GM21825 (cell line): ENCODE measurements around the gene NKIRAS1.
"Not testable (repeated sequence)": the region's sequence is repeated elsewhere in the genome, so short reads cannot be mapped to it uniquely, and the experiment has no call there.

ENCODE experiments used
- ATAC-seq: cut with Tn5 transposase; IDR thresholded peaks from one replicate; pipeline ENCODE4 v1.9.1; 2021; ENCODE audit warnings: mild to moderate bottlenecking, moderate library complexity; ENCODE audit not compliant: unreplicated experiment

The NKIRAS1 gene

DNA sequence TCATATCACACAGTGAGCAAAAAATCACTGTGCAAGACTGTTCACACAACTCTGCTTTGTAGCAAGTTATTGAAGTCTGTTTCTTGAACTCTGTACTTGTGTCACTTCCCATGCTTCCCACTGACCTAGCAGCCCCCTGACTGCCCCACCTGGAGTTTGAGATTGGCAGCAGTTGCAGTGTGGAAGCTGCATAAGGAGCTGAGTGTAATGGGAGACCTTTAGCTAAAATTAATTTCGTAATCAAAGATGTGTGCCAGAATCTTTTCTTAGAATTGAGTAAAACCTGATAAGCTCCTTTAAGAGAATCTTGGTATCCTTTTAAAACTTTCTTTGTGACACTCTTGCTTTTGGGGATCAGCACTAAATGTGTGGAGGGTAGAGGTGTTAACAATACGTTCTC is 42.8 kb downstream of the NKIRAS1 start:
- no peak for ATAC-seq

GRCh38 chr3:23872330-23872729 is 44.5 kb downstream of the NKIRAS1 start:
- no peak for ATAC-seq

DNA sequence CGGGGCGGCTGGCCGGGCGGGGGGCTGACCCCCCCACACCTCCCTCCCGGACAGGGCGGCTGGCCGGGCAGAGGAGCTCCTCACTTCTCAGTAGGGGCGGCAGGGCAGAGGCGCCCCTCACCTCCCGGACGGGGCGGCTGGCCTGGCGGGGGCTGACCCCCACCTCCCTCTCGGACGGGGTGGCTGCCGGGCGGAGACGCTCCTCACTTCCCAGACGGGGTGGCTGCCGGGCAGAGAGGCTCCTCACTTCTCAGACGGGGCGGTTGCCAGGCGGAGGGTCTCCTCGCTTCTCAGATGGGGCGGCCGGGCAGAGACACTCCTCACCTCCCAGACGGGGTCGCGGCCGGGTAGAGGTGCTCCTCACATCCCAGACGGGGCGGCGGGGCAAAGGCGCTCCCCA is 45.4 kb downstream of the NKIRAS1 start:
- ATAC-seq = not testable (repeated sequence)

DNA sequence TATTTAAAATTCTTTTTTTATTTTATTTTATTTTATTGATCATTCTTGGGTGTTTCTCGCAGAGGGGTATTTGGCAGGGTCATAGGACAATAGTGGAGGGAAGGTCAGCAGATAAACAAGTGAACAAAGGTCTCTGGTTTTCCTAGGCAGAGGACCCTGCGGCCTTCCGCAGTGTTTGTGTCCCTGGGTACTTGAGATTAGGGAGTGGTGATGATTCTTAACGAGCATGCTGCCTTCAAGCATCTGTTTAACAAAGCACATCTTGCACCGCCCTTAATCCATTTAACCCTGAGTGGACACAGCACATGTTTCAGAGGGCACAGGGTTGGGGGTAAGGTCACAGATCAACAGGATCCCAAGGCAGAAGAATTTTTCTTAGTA is 46.1 kb downstream of the NKIRAS1 start:
- not testable (repeated sequence) for ATAC-seq

- ATAC-seq = no peak
Measured at GRCh38 chr3:23869977-23870662, 46.7 kb downstream of the NKIRAS1 start.

DNA sequence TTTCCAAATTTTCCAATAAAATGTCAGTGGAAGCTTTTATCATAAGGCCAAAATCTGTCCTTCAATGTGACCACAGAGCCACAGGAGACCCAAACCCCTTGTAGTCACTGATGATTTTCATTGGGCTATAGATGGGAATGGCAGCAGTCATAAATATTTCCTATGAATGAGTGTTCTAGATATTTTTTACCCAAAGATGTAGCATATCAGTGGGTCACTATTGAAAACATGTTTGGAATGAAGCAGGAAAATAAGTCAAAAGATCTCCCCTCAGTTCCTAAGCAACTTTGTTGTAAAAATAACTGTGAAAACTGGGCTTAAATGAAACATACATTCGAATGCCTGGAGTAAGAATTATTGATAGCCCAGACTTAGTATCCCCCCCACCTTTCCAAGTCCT is 49.0 kb downstream of the NKIRAS1 start:
- no peak for ATAC-seq

DNA sequence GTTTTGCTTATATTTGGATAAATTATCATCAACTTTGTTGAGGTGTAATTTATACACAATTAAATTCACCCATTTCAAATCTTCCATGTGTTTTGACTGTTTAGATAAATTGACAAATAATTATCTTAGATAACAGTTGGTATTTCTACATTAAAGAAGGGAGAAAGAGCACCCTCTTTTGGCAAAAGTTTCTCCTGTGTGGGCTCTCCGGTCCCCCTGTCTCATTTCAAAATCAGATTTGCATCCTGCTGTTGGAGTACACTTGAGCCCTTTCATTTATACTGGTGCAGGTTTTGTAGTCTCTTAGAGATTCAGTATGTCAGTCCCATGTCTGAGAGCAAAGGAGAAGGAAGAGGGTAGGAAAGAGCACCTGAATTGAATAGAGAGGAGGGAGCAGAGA is 49.4 kb downstream of the NKIRAS1 start:
- no peak for ATAC-seq

DNA sequence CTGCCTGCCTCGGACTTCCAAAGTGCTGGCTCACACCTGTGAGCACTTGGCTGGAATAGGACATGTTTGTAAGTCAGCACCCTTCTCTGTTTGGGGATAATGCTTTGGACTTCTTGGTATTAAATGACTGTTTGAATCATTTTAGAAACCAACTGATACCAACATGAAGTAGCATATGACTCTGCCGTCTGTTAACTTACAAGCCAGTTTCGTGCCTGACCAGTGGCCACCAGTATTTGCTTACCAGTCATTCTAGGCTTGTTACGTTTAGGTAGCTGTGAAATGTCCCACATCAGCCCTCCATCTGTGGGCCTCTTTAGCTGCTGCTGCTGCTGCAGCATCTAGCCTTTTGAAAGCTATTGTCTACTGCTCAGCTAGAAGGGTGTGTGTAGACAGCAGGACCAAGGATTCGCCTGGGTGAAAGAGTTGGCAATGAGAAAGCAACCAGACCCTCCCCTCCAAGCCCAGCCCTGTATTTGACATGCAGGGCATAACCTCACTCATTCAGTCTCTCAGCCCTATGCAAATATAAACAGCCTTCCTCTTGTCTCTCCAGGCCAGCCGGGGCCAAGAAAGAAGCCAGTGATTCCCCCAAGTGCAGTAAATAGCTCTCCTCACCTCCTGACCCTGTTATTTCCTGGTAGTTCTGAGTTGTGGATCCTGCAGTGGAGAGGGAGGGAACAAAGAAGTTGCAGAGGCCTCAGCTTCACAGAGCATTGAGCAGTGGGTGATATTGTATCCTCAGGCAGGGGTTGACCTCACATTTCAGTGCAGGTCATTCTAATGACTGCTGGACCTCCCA is 51.0 kb downstream of the NKIRAS1 start:
- ATAC-seq = peak; percentile 85

DNA sequence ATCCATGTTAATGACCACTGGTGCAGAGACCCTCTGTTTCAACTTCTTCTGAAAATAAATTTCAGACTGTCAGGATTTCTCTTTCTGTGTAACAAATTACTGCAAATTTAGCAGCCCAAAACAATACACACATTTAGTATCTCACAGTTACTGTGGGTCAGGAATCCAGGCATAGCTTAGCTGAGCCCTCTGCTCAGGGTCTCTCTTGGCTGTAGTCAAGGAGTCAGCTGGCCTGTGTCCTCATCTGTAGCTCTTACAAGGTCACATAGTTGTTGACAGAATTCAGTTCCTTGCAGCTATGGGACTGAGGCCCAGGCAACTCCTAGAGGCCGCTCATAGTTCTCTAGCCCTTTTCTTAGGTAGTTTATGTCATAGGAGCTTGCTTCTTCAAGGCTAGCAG is 51.9 kb downstream of the NKIRAS1 start:
- ATAC-seq = no peak

DNA sequence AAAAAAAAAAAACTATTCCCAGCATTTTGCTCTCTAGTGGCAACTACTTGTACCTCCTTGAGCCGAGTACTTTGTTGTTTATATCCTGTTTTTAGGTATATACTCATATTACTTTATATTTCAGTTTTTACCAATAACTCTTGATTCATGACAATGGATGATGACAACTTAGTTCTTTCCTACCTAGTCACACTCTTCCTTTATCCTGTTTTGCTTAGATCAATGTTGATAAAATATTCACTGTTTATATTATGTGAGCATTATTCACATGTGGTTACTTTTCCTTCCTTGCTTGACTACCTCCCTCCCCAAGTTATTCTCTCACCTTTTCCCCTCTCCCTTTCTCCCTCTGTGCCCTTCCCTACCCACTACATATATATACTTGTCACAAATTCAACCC is 53.7 kb downstream of the NKIRAS1 start:
- no peak for ATAC-seq

DNA sequence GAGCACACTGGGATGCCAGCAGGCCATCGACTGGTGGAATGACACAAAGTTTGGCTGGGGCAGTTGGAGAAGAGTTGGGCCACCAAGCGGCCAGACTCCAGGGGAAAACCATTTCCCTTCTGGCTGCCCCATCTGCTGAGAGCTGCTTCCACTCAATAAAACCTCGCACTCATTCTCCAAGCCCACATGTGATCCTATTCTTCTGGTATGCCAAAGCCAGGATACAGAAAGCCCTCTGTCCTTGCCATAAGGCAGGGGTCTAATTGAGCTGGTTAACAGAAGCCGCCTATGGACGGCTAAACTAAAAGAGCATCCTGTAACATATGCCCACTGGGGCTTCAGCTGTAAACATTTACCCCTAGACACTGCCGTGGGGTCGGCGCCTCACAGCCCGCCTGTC is 55.1 kb downstream of the NKIRAS1 start:
- ATAC-seq = no peak

GRCh38 chr3:23859839-23860382 is 56.9 kb downstream of the NKIRAS1 start:
- ATAC-seq = no peak

GRCh38 chr3:23859012-23859743 is 57.6 kb downstream of the NKIRAS1 start:
- no peak for ATAC-seq

GRCh38 chr3:23856286-23856685 is 60.5 kb downstream of the NKIRAS1 start:
- no peak for ATAC-seq

GRCh38 chr3:23849462-23849861 is 67.3 kb downstream of the NKIRAS1 start:
- not testable (repeated sequence) for ATAC-seq

GRCh38 chr3:23845326-23846216 is 71.2 kb downstream of the NKIRAS1 start:
- no peak for ATAC-seq

DNA sequence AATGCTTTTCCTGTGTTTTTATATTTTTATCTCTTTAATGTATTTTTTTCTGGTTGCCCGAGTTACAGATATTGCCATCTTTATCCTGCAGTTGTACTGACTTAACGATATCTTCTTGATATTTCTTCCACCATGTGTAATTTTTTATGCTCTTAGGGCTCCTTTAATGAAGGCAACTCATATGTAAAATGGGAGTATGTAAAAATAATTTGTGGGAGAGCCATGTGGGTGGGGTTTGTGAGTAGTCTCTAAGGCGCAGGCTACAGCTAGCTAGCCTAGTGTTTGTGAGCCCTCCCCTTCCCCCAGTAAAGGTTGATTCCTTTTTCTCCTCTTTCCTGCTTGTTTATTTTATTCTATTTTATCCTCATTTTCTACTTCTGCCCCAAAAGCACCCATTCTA is 72.9 kb downstream of the NKIRAS1 start:
- no peak for ATAC-seq
